Measurements from ENCODE around the gene ANKRD13D.

DNA sequence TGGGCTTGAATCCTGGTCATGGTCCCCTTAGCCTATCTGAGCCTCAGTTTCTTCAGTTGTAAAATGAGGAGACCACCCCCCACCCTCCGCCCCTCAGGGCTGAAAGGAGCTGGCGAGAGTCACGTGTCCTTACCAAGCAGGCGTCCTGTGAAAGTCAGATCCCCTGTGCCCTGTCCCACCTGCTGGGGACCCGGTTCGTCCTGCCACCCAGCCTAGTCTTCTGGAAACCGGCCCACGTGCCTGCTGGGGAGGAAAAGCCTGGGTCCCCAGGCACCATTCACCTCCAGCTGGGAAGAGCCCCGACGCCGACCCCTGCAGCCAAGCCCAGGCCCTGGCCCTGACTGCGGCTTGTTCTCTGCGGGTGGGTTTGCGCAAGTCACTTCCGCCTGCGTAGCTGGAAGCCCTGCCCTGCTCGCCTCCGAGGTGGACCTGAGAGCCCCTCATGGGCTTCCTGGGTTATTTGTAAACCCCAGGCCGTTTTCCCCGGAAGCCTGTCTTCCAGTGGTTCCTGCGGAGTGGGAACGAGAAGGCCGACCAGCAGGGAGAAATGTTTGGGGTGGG is 13.5 kb downstream of the ANKRD13D start:
- TF ChIP-seq, protein P1, sequence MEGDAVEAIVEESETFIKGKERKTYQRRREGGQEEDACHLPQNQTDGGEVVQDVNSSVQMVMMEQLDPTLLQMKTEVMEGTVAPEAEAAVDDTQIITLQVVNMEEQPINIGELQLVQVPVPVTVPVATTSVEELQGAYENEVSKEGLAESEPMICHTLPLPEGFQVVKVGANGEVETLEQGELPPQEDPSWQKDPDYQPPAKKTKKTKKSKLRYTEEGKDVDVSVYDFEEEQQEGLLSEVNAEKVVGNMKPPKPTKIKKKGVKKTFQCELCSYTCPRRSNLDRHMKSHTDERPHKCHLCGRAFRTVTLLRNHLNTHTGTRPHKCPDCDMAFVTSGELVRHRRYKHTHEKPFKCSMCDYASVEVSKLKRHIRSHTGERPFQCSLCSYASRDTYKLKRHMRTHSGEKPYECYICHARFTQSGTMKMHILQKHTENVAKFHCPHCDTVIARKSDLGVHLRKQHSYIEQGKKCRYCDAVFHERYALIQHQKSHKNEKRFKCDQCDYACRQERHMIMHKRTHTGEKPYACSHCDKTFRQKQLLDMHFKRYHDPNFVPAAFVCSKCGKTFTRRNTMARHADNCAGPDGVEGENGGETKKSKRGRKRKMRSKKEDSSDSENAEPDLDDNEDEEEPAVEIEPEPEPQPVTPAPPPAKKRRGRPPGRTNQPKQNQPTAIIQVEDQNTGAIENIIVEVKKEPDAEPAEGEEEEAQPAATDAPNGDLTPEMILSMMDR (IDR thresholded peaks at IDR 0.05; ENCODE audit: low read length) = no peak
- TF ChIP-seq EZH2 (IDR thresholded peaks at IDR 0.05; ENCODE audit: borderline replicate concordance, low read length) = no peak
